ENCODE data around the gene CADPS2.
"Not testable (repeated sequence)": the region's sequence is repeated elsewhere in the genome, so short reads cannot be mapped to it uniquely, and the experiment has no call there.

CADPS2 gene

DNA sequence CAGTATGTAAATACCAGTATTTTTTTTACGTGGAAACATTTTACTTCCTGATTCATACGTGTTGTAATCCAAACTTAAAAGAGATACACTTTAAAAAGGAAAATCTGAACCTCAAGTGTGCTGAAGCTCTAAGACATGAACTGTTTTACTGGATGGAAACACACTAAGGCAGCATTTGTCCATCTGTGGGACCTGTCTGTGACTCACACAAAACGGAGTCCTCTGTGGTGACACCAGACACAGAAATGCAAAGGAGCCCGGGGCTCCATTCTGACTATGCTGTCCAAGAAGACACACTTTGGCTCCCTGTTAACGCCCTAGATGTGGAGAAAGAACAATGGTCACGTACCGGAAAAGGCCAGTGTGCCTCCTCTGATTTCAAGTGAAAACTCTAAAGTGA lies 211.2 kb downstream of the CADPS2 start:
- no peak for DNase-seq (ENCODE audit: low read depth in 2 of 2)

DNA sequence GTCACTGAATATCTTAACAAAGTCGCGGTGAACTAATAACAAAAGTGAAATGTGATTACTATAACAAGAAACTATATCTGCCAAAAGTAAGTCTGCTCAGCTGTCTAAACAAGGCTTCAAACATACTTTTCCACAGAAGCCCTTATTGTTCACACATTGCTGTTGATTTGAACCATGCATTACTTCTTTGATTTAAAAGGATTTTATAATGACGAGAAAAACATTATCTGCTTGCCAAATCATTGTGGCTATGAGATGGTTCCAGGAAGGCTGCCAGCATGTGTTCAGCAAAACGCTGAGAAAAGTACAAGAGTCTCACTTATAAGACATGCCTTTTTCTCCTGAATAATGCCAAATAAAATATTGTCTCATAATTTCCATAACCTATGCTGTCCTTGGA lies 211.8 kb downstream of the CADPS2 start:
- no peak for DNase-seq (ENCODE audit: low read depth in 2 of 2)

DNA sequence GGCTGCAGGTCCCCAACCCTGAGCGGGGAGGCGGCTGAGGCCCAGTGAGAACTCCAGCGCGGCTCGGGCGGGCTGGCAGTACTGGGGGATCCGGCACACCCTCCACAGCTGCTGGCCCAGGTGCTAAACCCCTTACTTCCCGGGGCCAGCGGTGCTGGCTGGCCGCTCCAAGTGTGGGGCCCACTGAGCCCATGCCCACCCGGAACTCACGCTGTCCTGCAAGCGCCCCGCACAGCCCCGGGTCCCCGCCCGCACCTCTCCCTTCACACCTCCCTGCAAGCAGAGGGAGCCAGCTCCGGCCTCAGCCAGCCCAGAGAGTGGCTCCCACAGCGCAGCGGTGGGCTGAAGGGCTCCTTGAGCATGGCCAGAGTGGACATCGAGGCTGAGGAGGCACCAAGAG lies 212.3 kb downstream of the CADPS2 start:
- no peak for DNase-seq (ENCODE audit: low read depth in 2 of 2)

DNA sequence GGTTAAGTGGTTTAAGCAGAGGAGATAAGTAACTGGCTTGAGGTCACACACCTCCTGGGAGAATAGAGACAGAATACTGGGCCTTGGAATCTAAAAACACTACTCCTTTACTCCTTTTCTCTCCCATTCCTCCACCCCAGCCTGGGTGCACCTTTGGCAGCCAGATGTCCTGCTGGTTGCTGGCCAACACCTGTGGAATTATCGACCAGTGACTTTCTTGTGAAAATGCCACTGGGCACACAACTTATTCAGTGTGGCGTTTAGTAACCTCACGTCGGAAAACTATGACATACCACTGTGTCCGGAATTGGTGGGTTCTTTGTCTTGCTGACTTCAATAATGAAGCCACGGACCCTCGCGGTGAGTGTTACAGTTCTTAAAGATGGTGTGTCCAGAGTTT lies 213.7 kb downstream of the CADPS2 start:
- DNase-seq (ENCODE audit: low read depth in 2 of 2) = no peak

DNA sequence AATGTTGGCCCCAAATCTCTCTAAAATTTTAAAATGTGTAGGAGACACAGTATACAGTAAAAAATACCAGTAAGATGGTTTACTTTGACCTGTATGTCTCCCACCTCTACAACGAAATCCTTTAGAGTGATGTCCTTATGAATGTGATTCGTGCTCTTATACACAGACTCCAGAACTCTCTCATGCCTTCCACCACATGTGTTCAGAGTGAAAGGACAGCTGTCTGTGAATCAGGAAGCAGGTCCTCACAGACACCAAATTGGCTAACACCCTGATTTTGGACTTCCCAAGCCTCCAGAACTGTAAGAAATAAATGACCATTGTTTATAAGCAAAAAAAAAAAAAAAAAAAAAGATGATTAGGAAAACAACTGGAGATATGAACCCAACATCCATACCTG lies 222.5 kb downstream of the CADPS2 start:
- DNase-seq (ENCODE audit: low read depth in 2 of 2) = no peak

DNA sequence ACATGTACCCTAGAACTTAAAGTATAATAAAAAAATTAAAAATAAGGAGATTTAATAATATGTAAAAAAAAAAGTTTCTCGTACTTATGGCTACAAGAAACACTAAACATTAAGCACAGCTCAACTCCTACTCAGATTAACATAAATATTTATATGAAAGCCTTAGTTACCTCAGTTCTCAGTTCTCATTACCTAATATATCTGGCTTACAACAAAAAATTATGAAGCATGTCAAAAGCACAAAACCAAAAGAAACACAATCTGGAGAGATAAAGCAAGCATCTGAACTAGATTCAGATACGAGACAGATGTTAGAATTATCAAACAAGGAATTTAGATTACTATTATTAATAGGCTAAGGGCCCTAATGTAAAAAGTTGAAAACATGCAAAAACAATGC lies 227.4 kb downstream of the CADPS2 start:
- DNase-seq (ENCODE audit: low read depth in 2 of 2) = no peak

DNA sequence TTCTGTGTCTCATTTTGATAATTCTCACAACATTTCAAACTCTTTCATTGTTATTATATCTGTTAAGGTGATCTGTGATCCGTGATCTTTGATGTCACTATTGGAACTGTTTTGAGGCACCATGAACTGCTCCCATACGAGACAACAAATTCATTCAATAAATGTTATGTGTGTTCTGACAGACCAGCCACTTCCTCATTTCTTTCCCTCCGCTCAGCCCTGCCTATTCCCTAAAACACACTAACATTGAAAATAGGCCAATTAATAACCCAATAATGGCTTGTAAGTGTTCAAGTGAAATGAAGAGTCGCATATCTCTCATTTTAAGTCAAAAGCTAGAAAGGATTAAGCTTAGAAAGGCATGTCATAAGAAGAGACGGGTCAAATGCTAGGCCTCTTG lies 232.6 kb downstream of the CADPS2 start:
- DNase-seq (ENCODE audit: low read depth in 2 of 2) = no peak

DNA sequence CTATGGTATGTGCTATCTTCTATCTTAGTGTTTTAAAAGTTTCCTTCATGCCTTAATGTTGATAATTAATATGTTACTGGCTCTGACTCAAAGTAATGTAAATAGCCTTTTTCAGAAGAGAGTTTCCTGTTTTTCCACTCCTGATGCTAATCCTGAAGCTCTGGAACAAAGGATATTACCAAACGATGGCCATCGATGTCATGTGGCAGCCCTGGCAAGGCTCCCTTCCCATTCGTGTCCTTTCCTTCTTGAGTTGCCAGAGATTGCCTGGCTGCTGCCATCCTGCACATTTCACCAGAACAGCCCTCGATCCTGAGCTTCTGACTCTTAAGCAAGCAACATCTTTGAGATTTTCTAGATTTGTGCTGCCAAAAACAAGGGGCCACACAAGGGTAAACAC lies 233.4 kb downstream of the CADPS2 start:
- no peak for DNase-seq (ENCODE audit: low read depth in 2 of 2)

DNA sequence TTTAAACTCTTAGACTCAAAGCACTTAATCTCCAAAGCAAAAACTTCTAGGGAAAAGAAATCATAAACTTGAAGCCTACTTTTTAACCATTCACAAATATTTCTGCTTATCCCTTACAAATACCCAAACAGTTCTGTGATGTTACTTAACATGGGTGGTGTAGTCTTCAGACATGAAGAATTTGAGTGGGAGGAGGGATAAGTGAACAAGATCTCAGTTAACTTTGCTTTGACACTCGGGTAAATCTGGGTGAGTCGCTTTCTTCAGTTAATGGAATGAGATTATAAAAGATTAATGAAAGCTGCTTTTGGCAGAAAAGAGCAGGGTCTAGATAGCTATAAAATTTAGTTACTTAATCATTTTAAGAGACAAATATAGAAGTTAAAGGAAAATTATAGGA lies 234.8 kb downstream of the CADPS2 start:
- DNase-seq (ENCODE audit: low read depth in 2 of 2) = no peak

DNA sequence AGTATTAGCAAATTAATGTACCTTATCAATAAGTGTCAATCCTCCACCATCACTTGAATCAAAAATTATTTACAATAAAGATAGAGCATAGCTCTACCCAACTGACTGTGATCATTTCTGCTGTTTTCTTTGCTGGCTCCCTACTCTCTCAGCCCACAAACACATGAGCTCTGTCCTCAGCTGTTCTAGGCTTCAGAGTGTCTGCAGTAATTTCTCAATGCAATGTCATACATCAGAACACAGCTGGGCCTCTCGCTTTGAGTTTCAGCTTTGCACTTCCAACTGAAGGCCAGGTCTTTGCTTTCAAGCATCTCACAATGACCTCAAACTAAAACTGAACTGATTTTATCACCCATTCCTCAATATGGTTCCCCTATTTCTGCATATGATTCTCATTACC lies 243.0 kb downstream of the CADPS2 start:
- no peak for DNase-seq (ENCODE audit: low read depth in 2 of 2)

DNA sequence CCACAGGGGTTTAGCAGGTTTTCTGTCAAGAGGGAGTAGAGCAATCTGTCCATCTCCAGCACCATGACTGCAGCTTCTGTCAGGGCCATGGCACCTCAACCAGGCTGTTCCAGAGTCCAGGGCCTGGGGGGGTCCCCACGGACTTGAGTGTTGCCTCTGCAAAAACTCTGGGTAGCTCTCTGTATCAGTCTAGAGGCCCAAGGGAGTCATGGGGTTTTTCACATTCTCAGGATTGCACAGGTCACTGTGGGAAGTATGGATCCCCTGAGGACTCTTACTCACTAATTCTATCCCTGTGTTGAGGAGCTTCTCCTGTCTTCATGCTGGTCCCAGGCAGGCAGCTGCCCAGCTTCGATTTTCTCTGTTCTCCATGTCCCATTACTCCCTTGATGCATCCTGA lies 247.8 kb downstream of the CADPS2 start:
- DNase-seq (ENCODE audit: low read depth in 2 of 2) = no peak

DNA sequence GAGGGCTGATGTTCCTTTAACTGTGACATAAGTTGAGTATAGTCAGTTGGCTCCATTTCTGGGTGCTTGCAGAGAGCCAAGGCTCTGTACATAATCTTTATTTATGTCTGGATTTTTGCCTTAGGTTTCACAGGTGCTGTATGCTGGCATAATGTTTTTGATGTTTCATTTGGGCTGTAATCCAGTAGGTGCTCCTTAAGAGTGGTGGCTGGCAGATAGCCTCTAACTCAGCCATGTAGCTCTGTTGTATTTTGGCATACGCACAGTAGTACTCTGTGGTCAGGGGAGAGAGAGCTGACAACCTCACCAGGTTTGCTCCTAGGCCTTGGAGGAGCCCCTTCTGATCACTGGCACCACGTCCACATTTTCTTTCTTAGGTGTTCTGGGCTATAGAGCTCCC lies 248.5 kb downstream of the CADPS2 start:
- no peak for DNase-seq (ENCODE audit: low read depth in 2 of 2)

DNA sequence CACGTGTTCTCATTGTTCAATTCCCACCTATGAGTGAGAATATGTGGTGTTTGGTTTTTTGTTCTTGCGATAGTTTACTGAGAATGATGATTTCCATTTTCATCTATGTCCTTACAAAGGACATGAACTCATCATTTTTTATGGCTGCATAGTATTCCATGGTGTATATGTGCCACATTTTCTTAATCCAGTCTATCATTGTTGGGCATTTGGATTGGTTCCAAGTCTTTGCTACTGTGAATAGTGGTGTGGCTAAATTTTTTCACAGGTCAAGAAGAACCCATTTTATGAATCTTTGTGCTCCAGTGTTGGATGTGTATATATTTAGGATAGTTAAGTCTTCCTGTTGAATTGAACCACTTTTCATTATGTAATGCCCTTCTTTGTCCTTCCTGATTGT lies 250.8 kb downstream of the CADPS2 start:
- not testable (repeated sequence) for DNase-seq (ENCODE audit: low read depth in 2 of 2)

DNA sequence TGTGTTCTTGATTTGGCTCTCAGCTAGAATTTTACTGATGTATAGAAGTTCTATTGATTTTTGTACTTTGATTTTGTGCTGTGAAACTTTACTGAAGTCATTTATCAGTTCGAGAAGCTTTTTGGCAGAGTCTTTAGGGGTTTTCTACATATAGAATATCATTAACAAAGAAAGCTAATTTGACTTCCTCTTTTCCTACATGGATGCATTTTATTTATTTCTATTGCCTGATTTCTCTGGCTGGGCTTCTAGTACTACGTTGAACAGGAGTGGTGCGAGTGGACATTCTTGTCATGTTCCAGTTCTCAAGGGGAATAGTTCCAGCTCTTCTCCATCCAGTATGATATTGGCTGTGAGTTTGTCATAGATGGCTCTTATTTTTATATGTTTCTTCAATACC lies 252.8 kb downstream of the CADPS2 start:
- DNase-seq (ENCODE audit: low read depth in 2 of 2) = no peak

DNA sequence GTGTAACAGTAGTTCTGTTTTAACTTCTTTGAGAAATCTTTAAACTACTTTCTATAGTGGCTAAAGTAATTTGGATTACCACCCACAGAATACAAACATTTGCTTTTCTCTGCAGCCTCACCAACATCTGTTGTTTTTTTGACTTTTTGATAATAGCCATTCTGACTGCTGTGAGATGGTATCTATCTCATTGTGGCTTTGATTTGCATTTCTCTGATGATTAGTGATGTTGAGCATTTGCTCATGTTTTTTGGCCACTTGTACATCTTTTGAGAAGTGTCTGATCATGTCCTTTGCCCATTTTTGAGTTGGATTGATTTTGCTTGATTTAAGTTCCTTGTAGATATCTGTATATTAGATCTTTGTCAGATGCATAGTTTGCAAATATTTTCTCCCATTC lies 254.0 kb downstream of the CADPS2 start:
- DNase-seq (ENCODE audit: low read depth in 2 of 2) = no peak

DNA sequence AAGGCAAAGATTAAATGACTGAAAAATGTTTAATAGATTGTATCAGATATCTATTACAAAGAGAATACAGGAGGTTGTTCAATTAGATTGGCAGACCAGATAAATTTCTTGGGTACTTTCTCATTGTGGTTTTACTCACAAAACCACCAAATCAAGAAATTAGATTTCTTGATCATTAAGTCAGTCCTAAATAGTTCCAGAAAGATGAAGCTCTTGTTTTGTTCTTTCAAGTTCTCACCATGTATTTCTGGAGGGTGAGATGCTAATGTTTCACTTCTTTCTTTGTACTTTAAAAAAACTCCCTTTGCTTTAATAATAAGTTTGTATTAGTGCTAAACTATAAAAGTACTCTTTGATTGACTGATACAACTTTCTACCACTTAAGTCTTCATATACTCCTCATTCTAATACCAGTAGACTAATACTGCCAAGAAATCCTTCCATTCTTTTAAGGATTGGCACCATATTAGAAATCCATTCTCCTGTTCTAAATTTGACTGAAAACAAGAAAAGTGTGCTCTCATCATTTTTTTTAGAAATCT lies 256.8 kb downstream of the CADPS2 start:
- no peak for DNase-seq (ENCODE audit: low read depth in 2 of 2)

DNA sequence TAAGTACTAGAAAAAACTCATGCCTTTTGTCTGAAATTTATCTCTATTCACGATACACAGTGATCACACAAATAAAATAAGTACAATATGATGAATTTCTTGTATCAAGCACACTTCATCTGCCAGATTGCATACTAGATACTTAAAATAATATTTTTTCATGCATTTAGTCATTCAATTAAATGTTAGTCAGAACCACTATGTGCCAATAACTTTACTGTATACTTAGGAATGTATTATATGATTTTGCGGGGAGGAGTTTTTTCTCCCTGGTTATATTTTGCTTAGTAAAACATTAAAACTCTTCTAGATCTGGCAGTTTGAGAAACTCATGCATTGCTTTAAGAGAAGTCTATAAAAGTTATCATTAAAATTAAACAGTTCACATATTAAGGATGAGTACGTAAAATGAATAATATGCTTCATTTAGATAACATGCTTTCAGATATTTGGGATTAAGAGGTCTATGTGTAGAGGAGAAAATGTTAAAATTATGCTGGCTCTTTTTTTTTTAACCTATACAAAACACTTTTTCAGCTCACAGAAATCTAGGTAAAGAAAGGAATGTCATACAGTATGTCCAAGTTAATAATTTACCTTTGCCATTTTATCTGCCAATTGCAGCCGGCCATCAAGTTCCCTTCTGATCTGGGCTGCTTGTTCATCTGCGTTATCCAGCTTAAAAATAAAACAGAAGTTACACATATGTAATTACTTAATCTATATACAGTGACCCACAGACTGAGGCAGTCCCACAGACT lies 257.4 kb downstream of the CADPS2 start:
- no peak for DNase-seq (ENCODE audit: low read depth in 2 of 2)

DNA sequence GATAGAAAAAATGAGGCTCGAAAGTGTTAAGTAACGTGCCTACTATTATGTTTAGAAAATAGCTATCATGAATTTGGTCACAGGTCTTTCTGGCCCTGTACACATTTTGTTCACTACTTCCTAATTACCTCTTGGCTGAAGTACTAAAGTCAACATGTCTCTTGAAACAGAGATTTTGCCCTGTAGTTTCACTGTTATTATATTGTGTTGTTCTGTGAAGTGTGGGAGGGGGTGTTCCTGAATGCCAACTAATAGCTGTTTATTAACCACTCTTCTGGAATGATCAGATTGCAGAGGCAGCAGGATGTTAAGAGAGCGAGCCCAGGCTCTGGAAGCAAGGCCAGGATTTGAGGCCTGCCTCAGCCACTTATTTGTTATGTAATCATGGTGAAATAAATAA lies 259.5 kb downstream of the CADPS2 start:
- no peak for DNase-seq (ENCODE audit: low read depth in 2 of 2)

DNA sequence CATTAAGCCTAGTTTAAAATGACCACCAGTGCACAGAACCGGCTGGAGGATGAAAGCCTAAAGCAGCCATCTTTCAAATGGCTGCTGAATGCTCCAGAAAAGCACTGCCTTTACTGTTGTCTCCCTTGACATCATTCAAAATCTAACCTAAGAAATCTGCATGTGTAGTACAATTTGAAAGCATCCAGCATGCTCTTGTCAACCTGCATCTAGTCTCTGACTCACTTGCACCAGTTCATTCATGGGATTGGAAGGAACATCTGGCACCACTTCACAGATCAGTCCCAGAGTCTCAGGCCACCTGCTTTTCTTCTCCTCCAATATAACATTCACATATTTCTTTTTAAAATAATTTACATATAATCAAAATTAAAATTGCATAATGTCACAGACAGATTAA lies 263.6 kb downstream of the CADPS2 start:
- no peak for DNase-seq (ENCODE audit: low read depth in 2 of 2)

DNA sequence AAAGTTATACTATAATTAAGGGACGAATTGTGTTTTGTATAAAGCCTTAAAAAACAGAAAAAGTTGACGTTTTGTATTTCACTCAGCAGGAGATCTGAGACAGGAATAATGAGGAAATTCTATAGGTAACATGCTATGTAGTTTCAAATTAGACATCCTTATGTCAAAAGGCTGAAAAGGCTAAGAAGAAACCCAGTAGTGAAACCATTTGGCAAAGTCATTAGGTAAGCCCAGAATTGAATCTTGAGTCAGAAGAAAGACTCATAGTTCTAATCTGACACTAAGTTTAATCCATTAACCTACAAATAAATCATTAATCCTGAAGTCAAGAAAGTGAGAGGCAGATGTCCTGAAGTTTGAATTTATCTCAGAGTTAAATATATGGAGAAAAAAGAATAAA lies 266.6 kb downstream of the CADPS2 start:
- no peak for DNase-seq (ENCODE audit: low read depth in 2 of 2)

DNA sequence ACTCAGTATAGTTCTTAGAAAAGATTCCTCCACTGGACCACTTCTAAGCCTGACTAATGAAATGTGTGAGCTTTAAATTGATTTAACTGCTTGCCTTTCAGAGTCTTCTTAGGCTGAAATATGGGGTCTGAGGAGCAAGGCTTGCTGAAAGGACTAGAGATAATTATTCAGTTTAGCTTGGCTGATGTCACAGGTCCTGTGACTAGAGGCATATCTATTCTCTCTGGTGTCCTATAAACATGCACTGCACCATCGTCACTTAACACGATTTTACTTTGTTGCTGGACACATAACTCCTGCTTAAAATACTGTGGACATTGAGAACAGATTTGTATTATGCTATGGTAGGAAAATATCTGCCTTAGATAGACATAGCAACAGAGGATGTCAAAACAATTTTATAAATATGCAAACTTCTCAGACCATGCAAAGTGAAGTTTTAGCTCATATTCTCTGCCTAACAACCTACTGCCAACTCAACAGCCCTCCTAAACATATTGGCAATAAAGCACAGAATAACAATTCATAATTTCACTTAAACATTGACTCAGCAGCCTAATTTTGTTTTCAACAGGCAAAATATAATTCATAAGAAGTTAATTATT lies 267.6 kb downstream of the CADPS2 start:
- DNase-seq (ENCODE audit: low read depth in 2 of 2) = no peak

DNA sequence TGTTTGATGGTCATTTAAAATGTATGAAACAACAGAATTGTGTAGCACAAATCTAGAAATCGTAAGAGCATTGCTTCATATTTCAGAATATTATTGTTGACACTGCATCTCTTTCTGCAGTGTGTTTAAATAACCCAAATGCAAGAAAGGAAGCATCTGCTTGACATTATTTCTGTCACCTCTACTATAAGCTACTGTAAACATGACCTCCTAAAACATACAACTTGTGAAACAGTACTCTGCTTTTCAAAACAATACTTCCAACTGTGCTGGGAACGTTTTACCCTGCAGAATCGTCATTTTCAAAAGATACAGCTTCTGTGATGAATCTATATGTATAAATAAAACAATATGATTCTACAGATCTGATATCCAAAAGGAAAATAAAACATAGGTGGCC lies 269.3 kb downstream of the CADPS2 start:
- DNase-seq (ENCODE audit: low read depth in 2 of 2) = no peak

DNA sequence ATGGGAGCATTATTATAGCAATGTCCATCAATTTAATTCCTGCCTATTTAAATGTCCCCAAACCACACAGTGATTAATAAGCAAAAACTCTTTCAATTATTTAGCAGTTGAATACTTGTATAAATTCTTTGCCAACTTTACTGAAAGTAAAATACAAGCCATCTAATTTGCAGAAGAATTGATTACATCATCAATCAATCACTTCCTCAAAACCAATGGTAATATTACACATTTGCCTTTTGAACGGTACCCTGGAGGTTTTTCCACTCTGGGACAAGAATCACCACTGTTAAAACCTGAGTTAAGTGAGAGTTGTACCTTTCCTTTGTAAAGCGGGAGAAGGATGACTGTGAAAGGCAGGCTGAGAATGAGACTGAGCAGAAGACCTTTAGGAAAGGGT lies 280.3 kb downstream of the CADPS2 start:
- DNase-seq (ENCODE audit: low read depth in 2 of 2) = no peak

DNA sequence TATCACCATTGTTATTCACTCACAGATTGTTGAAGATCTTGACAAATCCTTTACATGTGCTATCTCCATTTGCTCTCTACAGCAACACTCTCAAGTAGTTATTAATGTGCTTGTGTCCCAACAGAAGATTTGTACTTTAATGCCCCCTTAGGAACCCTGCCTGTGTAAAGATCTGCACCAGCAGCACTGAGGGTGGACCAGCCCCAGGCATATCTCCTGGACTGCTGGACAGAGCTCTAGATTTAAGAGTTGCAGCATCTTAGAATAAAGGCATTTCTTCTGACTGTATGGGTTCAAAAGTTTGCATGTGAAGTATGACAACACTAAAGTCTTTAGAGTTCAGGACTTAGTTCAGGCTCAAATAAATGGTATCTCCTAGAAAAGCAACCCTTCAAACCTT lies 282.0 kb downstream of the CADPS2 start:
- no peak for DNase-seq (ENCODE audit: low read depth in 2 of 2)
